Embryonic facial prominence (tissue), 1 donor: ENCODE measurements around the gene DUS3L.
"Not testable (repeated sequence)": the region's sequence is repeated elsewhere in the genome, so short reads cannot be mapped to it uniquely, and the experiment has no call there.

Source experiments
- DNase-seq: peaks from one replicate; pipeline ENCODE4 v3.0.0-alpha.2; 2016; ENCODE audit errors: extremely low spot score

The DUS3L gene

DNA sequence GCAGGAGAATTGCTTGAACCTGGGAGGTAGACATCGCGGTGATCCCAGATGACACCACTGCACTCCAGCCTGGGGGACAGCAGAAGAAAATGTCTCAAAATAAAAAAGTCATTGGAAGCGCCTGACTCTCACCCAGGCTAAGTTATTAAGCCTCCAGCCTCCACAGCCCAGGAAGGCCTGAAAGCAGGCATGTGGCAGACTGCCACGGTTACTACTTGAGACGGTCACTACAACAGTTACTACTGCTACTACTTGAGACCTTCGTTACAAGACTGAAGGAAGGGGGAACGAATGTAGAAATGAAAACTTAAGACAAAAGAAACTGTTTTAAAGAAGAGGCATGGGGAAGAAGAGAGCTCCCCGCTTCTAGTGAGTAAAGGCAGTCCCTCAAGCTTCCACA lies 16.0 kb downstream of the DUS3L start:
- DNase-seq = no peak

DNA sequence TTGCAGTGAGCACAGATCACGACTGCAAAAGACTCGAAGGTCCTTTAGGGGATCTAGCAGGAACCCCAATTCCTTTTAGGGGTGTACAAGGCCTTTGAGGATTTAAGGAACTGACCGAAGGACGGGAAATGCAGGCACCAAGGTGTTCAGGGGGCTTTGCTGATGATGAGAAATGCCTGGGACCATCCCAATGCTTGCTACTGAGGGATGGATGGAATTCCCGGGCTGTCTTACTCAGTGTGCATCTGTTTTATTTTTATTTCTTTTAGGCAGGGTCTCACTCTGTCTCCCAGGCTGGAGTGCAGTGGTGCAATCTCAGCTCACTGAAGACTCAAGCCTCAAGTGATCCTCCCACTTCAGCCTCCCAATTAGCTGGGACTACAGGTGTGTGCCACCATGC lies 17.7 kb downstream of the DUS3L start:
- no peak for DNase-seq

DNA sequence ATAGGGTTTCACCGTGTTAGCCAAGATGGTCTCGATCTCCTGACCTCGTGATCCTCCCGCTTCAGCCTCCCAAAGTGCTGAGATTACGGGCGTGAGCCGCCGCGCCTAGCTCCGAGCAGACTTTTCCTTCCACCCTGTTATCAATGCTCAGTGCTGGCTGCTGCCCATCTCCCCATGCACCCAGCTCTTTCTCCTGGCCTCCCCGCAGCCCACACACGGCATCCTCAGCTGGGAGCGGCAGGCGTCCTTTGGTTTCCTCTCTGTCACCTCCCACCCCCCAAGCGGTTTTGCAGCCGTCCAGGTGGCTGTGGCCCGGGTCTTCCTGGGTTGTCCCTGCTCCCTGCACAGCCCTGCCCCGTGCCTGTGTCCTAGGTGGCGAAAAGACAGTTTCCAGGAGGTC lies 18.5 kb downstream of the DUS3L start:
- no peak for DNase-seq

DNA sequence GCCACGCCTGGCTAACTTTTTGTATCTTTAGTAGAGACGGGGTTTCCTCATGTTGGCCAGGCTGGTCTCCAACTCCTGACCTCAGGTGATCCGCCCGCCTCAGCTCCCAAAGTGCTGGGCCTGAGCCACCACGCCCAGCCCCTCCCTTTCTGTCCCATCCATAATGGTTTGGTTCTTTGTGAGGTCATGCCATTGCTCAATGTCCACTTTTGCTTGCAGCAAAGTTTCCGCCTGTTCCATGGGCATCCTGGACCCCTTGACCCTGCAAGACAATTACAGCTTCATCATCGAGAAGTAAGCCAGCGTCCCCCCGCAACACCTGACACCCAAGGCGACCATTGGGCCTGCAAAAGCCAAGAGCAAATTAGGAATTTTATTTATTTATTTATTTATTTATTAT lies 23.0 kb downstream of the DUS3L start:
- no peak for DNase-seq

DNA sequence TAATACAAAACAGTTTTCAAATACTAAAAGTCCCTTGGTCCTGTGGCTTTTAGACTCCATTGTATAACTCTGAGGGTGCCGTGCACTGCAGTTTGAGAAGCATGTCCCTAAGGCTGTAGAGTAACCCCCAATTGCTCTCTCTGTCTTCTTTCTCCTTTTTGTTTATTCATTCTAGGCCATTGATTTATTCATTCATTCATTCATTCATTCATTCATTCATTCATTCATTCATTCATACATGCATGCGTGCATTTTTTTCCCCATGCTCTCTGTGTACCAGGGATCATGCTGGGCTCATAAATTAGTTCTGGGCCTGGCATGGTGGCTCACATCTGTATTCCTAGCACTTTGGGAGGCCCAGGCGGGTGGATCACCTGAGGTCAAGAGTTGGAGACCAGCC lies 25.7 kb downstream of the DUS3L start:
- no peak for DNase-seq

DNA sequence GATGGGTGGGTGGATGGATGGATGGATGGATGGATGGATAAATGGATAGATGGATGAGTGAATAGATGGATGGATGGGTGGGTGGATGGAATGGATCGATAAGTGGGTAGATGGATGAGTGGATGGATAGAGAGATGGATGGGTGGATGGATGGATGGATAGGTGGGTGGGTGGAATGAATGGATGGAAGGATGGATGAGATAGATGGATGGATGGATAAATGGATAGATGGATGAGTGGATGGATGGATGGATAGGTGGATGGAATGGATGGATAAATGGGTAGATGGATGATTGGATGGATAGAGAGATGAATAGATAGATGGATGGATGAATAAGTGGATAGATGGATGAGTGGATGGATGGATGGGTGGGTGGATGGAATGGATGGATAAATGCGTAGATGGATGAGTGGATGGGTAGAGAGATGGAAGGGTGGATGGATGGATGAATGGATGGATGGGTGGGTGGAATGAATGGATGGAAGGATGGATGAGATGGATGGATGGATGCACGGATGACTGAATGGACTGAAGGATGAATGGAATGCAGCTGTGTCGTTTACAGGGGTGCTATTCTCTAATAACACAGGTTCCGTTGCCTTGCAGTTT lies 28.2 kb downstream of the DUS3L start:
- DNase-seq = no peak

DNA sequence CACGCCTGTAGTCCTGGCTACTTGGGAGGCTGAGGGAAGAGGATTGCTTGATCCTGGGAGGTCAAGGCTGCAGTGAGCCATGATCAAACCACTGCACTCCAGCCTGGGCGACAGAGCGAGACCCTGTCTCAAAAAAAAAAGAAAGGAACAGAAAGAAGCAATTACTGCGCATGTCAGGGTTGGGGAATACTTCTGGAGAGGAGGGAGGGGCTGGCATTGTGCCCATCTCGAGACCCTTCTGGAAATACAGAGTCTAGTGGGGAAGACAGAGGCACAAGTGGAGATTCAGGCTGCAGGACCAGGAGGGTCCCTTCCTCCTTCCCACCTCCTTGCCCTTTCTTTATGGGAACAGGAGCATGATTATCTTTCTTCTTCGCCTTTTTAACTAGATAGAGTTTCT lies 37.2 kb downstream of the DUS3L start:
- DNase-seq = no peak

DNA sequence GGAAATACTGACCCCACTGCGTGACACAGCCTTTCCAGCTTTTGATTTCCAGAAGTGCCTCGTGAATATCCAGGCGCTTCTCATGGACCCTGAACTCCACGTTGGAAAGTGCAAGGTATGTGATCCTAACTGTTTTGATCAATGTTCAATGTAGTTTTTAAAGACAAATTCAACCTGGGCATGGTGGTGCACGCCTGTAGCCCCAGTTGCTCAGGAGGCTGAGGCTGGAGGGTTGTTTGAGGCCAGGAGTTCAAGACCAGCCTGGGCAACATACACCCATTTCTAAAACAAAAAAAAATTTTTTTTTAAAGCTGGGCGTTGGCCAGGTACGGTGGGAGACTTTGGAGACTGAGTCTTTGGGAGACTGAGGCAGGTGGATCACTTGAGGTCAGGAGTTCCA lies 39.3 kb downstream of the DUS3L start:
- DNase-seq = no peak

DNA sequence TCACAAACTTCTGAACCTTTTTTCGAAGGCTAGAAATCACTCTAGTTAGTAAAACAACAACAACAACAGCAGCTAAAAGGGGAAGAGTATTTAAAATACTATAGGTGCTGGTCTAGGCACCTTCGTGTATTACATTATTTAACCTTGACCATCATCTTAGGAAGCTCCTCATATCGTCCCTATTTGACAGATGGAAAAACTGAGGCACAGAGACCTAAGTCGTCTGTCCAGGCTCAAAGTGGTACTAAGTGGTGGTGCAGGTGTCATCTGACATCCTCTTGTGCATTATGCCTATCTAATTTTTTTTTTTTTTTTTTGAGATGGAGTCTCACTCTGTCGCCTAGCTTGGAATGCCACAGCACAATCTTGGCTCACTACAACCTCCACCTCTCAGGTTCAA lies 41.5 kb downstream of the DUS3L start:
- DNase-seq = no peak

DNA sequence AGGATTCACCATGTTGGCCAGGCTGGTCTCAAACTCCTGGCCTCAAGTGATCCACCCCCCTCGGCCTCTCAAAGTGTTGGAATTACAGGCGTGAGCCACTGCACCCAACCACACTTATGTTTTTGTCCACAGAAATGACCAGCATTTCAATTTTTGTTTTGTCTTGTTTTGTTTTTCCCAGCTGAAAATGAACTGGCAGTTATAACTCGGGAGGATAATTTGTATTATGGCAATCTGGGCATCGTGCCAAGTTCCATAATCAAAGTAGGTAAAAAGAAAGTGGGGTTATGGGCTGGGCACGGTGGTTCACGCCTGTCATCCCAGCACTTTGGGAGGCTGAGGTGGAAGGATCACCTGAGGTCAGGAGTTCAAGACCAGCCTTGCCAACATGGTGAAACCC lies 42.0 kb downstream of the DUS3L start:
- not testable (repeated sequence) for DNase-seq

DNA sequence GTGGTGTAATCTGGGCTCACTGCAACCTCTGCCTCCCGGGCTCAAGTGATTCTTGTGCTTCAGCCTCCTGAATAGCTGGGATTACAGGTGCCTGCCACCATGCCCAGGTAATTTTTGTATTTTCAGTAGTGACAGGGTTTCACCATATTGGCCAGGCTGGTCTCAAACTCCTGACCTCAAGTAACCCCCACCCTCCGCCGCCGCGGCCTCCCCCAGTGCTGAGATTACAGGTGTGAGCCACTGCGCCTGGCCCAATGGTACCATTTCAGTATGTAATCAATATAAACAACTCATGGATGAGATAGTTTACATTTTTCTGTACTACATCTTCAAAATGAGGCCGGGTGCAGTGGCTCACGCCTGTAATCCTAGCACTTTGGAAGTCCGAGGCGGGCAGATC lies 46.0 kb downstream of the DUS3L start:
- DNase-seq = not testable (repeated sequence)

DNA sequence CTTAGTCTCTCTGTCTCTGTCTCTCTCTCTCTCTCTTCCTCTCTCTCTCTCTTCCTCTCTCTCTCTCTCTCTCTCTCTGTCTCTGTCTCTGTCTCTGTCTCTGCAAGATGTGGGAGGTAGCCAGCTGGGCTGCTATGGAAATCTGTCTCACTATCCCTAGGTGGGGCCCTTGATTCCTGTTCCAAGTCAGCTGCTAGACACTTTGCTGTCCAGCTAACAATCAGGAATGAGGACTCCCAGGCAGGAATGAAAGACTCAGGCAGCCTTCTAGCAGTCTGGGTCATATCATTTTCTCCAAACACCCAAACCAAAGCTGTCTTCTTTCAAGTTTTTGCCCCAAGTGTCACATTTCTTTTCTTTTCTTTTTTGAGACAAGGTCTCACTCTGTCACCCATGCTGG lies 47.3 kb downstream of the DUS3L start:
- DNase-seq = no peak

DNA sequence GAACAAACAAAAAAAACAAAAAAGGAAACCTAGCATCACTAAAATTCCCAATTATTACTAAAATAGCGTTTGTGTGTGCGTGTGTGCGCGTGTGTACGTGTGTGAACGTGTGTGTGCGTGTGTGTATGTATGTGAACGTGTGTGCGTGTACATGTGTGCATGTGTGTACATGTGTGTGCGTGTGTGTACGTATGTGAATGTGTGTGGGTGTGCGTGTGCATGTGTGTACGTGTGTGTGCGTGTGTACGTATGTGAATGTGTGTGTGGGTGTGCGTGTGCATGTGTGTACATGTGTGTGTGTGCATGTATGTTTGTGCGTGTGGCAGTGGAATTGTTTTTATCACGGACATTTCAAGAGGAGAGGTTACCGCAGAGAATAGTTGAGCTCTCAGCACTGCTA lies 48.9 kb downstream of the DUS3L start:
- no peak for DNase-seq

DNA sequence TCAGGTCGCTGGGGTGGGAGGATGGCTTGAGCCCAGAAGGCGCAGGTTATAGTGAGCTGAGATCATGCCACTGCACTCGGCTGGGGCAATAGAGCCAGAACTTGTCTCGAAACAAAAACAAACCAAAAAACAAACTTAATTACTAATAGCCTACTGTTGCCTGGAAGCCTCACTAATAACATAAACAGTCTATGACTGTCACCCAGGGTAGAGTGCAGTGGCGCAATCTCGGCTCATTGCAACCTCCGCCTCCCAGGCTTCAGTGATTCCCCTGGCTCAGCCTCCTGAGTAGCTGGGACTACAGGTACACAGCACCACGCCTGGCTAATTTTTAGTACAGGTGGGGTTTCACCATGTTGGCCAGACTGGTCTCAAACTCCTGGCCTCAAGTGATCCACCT lies 52.5 kb downstream of the DUS3L start:
- no peak for DNase-seq
